ENCODE measurements around the gene GABRB2. TPM values are rescaled to one million over a fixed set of nuclear protein-coding genes. Genes with fewer than 3 reads are reported as not detected.

Gene GABRB2
- total RNA-seq, 1 experiment from 2014 or later: not detected

DNA sequence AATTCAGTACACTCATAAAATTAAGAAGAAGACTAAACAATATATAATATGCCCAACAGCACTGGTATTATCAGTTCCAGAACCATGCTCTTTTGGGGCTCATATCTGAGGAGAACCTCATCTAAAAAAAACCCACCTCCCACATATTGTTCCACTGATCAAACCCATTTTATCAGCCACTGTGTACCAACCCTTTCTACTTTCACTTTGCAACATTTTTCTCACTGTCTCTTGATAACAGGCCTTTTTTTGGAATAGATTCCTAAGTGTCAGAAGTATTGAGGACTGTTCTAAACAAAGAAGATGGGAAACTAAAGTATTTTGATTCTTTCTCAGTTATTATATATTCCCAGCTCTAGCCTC lies 173.2 kb downstream of the GABRB2 start:
- no peaks in the 10 kb centered on the region for H3K27me3 ChIP-seq (replicated peaks; ENCODE audit: control insufficient read depth, insufficient read depth, low read length)
- Mint-ChIP-seq H3K27ac (ENCODE audit: unreplicated experiment) (no peak overlapping the region), H3K9me3 (ENCODE audit: unreplicated experiment) (no peaks in the 10 kb centered on the region), H3K36me3 (ENCODE audit: insufficient read depth, unreplicated experiment) (no peaks in the 10 kb centered on the region), H3K27me3 (ENCODE audit: insufficient read depth, unreplicated experiment) (peaks cover 3% of the 10 kb centered on the region), H3K4me1 (ENCODE audit: low read depth, unreplicated experiment) (no peaks in the 10 kb centered on the region), H3K4me3 (ENCODE audit: unreplicated experiment) (no peak overlapping the region)
- no peak for DNase-seq
- no peaks in the 10 kb centered on the region for H3K36me3 ChIP-seq (ENCODE audit: control insufficient read depth, insufficient read depth, low read length)
- BruUV-seq (replicated peaks): no TSS peak
- intact Hi-C loops (cut with micrococcal nuclease; ENCODE audit: unreplicated experiment): no loop called here
- H3K9me3 ChIP-seq: no peaks in the 10 kb centered on the region
- CTCF ChIA-PET: no interaction called here
- H3K4me1 ChIP-seq: no peaks in the 10 kb centered on the region
- POLR2A ChIA-PET: no interaction called here
- no peak overlapping the region for H3K4me3 ChIP-seq (ENCODE audit: low read depth, low read length)
- TF ChIP-seq, protein P1, sequence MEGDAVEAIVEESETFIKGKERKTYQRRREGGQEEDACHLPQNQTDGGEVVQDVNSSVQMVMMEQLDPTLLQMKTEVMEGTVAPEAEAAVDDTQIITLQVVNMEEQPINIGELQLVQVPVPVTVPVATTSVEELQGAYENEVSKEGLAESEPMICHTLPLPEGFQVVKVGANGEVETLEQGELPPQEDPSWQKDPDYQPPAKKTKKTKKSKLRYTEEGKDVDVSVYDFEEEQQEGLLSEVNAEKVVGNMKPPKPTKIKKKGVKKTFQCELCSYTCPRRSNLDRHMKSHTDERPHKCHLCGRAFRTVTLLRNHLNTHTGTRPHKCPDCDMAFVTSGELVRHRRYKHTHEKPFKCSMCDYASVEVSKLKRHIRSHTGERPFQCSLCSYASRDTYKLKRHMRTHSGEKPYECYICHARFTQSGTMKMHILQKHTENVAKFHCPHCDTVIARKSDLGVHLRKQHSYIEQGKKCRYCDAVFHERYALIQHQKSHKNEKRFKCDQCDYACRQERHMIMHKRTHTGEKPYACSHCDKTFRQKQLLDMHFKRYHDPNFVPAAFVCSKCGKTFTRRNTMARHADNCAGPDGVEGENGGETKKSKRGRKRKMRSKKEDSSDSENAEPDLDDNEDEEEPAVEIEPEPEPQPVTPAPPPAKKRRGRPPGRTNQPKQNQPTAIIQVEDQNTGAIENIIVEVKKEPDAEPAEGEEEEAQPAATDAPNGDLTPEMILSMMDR (IDR thresholded peaks at IDR 0.05; ENCODE audit: insufficient read depth in 1 of 2, low read depth in 1 of 2, low read length in 1 of 2, severe bottlenecking in 1 of 2, unreplicated experiment in 1 of 2): no peak

GRCh38 chr5:161372682-161373344 lies 173.7 kb downstream of the GABRB2 start:
- ChIA-PET CTCF (no interaction called here), POLR2A (no interaction called here)
- Histone ChIP-seq H3K36me3 (ENCODE audit: control insufficient read depth, insufficient read depth, low read length) (no peaks in the 10 kb centered on the region), H3K4me1 (no peaks in the 10 kb centered on the region), H3K27me3 (replicated peaks; ENCODE audit: control insufficient read depth, insufficient read depth, low read length) (no peaks in the 10 kb centered on the region), H3K4me3 (ENCODE audit: low read depth, low read length) (no peak overlapping the region), H3K9me3 (no peaks in the 10 kb centered on the region)
- TF ChIP-seq, protein P1 (IDR thresholded peaks at IDR 0.05; ENCODE audit: insufficient read depth in 1 of 2, low read depth in 1 of 2, low read length in 1 of 2, severe bottlenecking in 1 of 2, unreplicated experiment in 1 of 2): no peak
- H3K4me1 Mint-ChIP-seq (ENCODE audit: low read depth, unreplicated experiment): no peaks in the 10 kb centered on the region
- DNase-seq: no peak
- no peaks in the 10 kb centered on the region for H3K9me3 Mint-ChIP-seq (ENCODE audit: unreplicated experiment)
- no peak overlapping the region for H3K4me3 Mint-ChIP-seq (ENCODE audit: unreplicated experiment)
- H3K27ac Mint-ChIP-seq (ENCODE audit: unreplicated experiment): no peak overlapping the region
- H3K27me3 Mint-ChIP-seq (ENCODE audit: insufficient read depth, unreplicated experiment): peaks cover 3% of the 10 kb centered on the region
- H3K36me3 Mint-ChIP-seq (ENCODE audit: insufficient read depth, unreplicated experiment): no peaks in the 10 kb centered on the region
- intact Hi-C loops (cut with micrococcal nuclease; ENCODE audit: unreplicated experiment): no loop called here
- no TSS peak for BruUV-seq (replicated peaks)

DNA sequence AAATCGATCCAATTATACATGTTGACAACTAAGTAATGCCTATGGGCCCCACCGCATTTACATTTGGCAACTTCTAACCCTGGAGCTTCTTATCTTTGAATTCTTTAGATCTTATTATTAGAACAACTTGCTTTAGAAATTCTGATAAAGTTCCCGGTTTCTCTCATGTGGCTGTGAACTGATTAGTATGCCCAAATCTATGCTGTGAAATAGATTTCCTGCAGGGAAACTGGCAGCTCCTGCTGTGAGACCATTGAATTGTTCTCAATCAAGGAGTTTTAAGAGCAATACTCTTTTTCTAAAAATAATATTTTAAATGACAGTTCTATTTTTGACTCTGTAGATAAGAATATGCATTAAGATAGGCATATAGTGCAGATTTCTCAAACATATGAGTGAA lies 177.5 kb downstream of the GABRB2 start:
- H3K4me1 Mint-ChIP-seq (ENCODE audit: low read depth, unreplicated experiment): no peaks in the 10 kb centered on the region
- POLR2A ChIA-PET: no interaction called here
- Histone ChIP-seq H3K27me3 (replicated peaks; ENCODE audit: control insufficient read depth, insufficient read depth, low read length) (no peaks in the 10 kb centered on the region), H3K4me1 (no peaks in the 10 kb centered on the region), H3K4me3 (ENCODE audit: low read depth, low read length) (no peak overlapping the region), H3K9me3 (no peaks in the 10 kb centered on the region), H3K36me3 (ENCODE audit: control insufficient read depth, insufficient read depth, low read length) (no peaks in the 10 kb centered on the region)
- H3K27ac Mint-ChIP-seq (ENCODE audit: unreplicated experiment): no peak overlapping the region
- no TSS peak for BruUV-seq (replicated peaks)
- H3K27me3 Mint-ChIP-seq (ENCODE audit: insufficient read depth, unreplicated experiment): peaks cover 6% of the 10 kb centered on the region
- no peaks in the 10 kb centered on the region for H3K9me3 Mint-ChIP-seq (ENCODE audit: unreplicated experiment)
- intact Hi-C loops (cut with micrococcal nuclease; ENCODE audit: unreplicated experiment): no loop called here
- CTCF ChIA-PET: no interaction called here
- DNase-seq: no peak
- H3K36me3 Mint-ChIP-seq (ENCODE audit: insufficient read depth, unreplicated experiment): no peaks in the 10 kb centered on the region
- TF ChIP-seq, protein P1 (IDR thresholded peaks at IDR 0.05; ENCODE audit: insufficient read depth in 1 of 2, low read depth in 1 of 2, low read length in 1 of 2, severe bottlenecking in 1 of 2, unreplicated experiment in 1 of 2): no peak
- no peak overlapping the region for H3K4me3 Mint-ChIP-seq (ENCODE audit: unreplicated experiment)

Data from Caco-2 (cell line).